HCT116 (cell line): ENCODE data around the gene ANKRD9. TPM values are rescaled to one million over a fixed set of nuclear protein-coding genes. Genes with fewer than 3 reads are reported as not detected.

Experiments used
- ATAC-seq: fragments of 200-7000 bp; cut with Tn5 transposase; 2 replicates; pipeline ENCODE4 v1.9.1; 2020; ENCODE audit warnings: mild to moderate bottlenecking, moderate library complexity
- BruUV-seq: library from RNA; stranded (reverse); fragments of 400-500 nt; replicated peaks from 2 replicates; lab custom pipeline; 2021; lab: Mats Ljungman, UMichigan
- CTCF ChIA-PET: fragments of 300-600 bp; sonication (Branson Sonifier 250); formaldehyde crosslinking; loops from one replicate; lab custom pipeline; 2021; ENCODE audit warnings: antibody characterized with exemption; lab: Charles Lee
- POLR2A ChIA-PET: fragments of 300-600, 350-600 bp; sonication (Branson Sonifier 250); formaldehyde crosslinking; loops from one replicate; lab custom pipeline; 2021; ENCODE audit warnings: antibody characterized with exemption; lab: Charles Lee
- RAD21 ChIA-PET, 2 experiments: fragments of 300-600 bp; sonication (Branson Sonifier 250); formaldehyde crosslinking; loops; one replicate each; lab custom pipeline; 2023; ENCODE audit warnings: low total read pairs in 2 of 2; ENCODE audit not compliant: uncharacterized antibody in 2 of 2, unreplicated experiment in 2 of 2, low non-redundant PET in 1 of 2; lab: Charles Lee
- DNase-seq: peaks from one replicate; pipeline ENCODE4 v3.0.0-alpha.2; 2010; ENCODE audit warnings: low read depth, low spot score
- H2AFZ ChIP-seq: fragments of 200-600 bp; shearing (Covaris generic), sonication (generic); 2 replicates; pipeline ENCODE4 v1.6.1; 2017; ENCODE audit warnings: low read depth, mixed run types, mixed read lengths, antibody characterized with exemption, low read length; ENCODE audit not compliant: poor library complexity, severe bottlenecking
- H3K27ac ChIP-seq: 2 replicates; pipeline ENCODE4 v1.5.1; 2012; ENCODE audit warnings: low read depth, low read length
- H3K27me3 ChIP-seq: fragments of 200-600 bp; sonication (generic); 2 replicates; pipeline ENCODE4 v1.6.1; 2016; ENCODE audit warnings: mixed run types, low read length, mixed read lengths; ENCODE audit not compliant: insufficient read depth
- H3K36me3 ChIP-seq, 2 experiments: fragments of 200-500 bp in 1 of 2; fragments of 200-600 bp in 1 of 2; sonication (Bioruptor generic) in 1 of 2; sonication (generic) in 1 of 2; 2 replicates each; pipeline versions ENCODE4 v1.5.1 to v1.6.1; 2014 to 2016; ENCODE audit warnings: low read length in 2 of 2, inconsistent platforms in 1 of 2, mixed read lengths in 1 of 2, mixed run types in 1 of 2; ENCODE audit not compliant: insufficient read depth in 2 of 2, control insufficient read depth in 1 of 2
- H3K4me1 ChIP-seq, 2 experiments: fragments of 200-600 bp in 1 of 2; sonication (generic) in 1 of 2; 2 replicates each; pipeline versions ENCODE4 v1.5.1 to v1.6.1; 2012 to 2017; ENCODE audit warnings: low read length in 2 of 2, inconsistent platforms in 1 of 2, mild to moderate bottlenecking in 1 of 2, mixed read lengths in 1 of 2, mixed run types in 1 of 2, moderate library complexity in 1 of 2; ENCODE audit not compliant: insufficient read depth in 2 of 2, control insufficient read depth in 1 of 2
- H3K4me2 ChIP-seq: fragments of 200-600 bp; sonication (generic); 2 replicates; pipeline ENCODE4 v1.6.1; 2017; ENCODE audit warnings: mixed run types, low read length, mixed read lengths
- H3K4me3 ChIP-seq, 2 experiments: fragments of 200-600 bp in 1 of 2; sonication (generic) in 1 of 2; replicated peaks in 1 of 2; 2 replicates each; pipeline ENCODE4 v1.5.1; 2011 to 2016; ENCODE audit warnings: low read length in 2 of 2, control low read depth in 1 of 2, low read depth in 1 of 2, mild to moderate bottlenecking in 1 of 2, mixed read lengths in 1 of 2, mixed run types in 1 of 2
- H3K79me2 ChIP-seq: fragments of 200-600 bp; sonication (generic); 2 replicates; pipeline ENCODE4 v1.6.1; 2017; ENCODE audit warnings: mild to moderate bottlenecking, mixed run types, low read length, moderate library complexity, mixed read lengths; ENCODE audit not compliant: insufficient read depth
- H3K9ac ChIP-seq: fragments of 200-600 bp; sonication (generic); 2 replicates; pipeline ENCODE4 v1.6.1; 2016; ENCODE audit warnings: low read length, mixed read lengths
- H3K9me2 ChIP-seq: fragments of 200-600 bp; sonication (generic), shearing (Covaris generic); 2 replicates; pipeline ENCODE4 v1.6.1; 2017; ENCODE audit warnings: mixed run types, mild to moderate bottlenecking, moderate library complexity; ENCODE audit not compliant: insufficient read depth
- H3K9me3 ChIP-seq, 2 experiments: fragments of 200-500 bp in 1 of 2; fragments of 200-600 bp in 1 of 2; sonication (Bioruptor generic) in 1 of 2; sonication (generic) in 1 of 2; 2 replicates each; pipeline ENCODE4 v1.6.1; 2014 to 2017; ENCODE audit warnings: low read length in 2 of 2, mixed read lengths in 2 of 2, inconsistent platforms in 1 of 2, low read depth in 1 of 2, mild to moderate bottlenecking in 1 of 2, mixed run types in 1 of 2, moderate library complexity in 1 of 2; ENCODE audit not compliant: control insufficient read depth in 1 of 2, insufficient read depth in 1 of 2
- H4K20me1 ChIP-seq: fragments of 200-600 bp; sonication (generic), shearing (Covaris generic); 2 replicates; pipeline ENCODE4 v1.6.1; 2017; ENCODE audit warnings: mixed run types, mild to moderate bottlenecking, moderate library complexity; ENCODE audit not compliant: insufficient read depth
- ATF3 ChIP-seq: IDR thresholded peaks from 2 replicates; pipeline ENCODE4 v1.6.1; 2012
- EGR1 ChIP-seq: IDR thresholded peaks from 2 replicates; pipeline ENCODE4 v1.6.1; 2012; ENCODE audit warnings: low read depth
- ELF1 ChIP-seq: IDR thresholded peaks from 2 replicates; pipeline ENCODE4 v1.6.1; 2012; ENCODE audit warnings: low read depth, borderline replicate concordance
- JUND ChIP-seq: IDR thresholded peaks from 2 replicates; pipeline ENCODE4 v1.6.1; 2012
- POLR2A ChIP-seq: IDR thresholded peaks from 2 replicates; pipeline ENCODE4 v1.7.0; 2011; ENCODE audit warnings: borderline replicate concordance; ENCODE audit not compliant: insufficient read depth, insufficient read length; ENCODE audit errors: extremely low read depth
- POLR2AphosphoS5 ChIP-seq: IDR thresholded peaks from 2 replicates; pipeline ENCODE4 v1.6.1; 2011; ENCODE audit warnings: mild to moderate bottlenecking, low read depth, low read length, moderate library complexity
- RAD21 ChIP-seq: IDR thresholded peaks from 2 replicates; pipeline ENCODE4 v1.6.1; 2012; ENCODE audit warnings: low read depth, mild to moderate bottlenecking
- REST ChIP-seq: IDR thresholded peaks from 2 replicates; pipeline ENCODE4 v1.6.1; 2012; ENCODE audit warnings: low read depth
- SIN3A ChIP-seq: IDR thresholded peaks from 2 replicates; pipeline ENCODE4 v1.6.1; 2012; ENCODE audit warnings: low read depth
- SP1 ChIP-seq: IDR thresholded peaks from 2 replicates; pipeline ENCODE4 v1.6.1; 2012; ENCODE audit warnings: low read depth
- ZBTB33 ChIP-seq: IDR thresholded peaks from 2 replicates; pipeline ENCODE4 v1.6.1; 2011; ENCODE audit warnings: mild to moderate bottlenecking, low read length, moderate library complexity; ENCODE audit not compliant: insufficient replicate concordance; ENCODE audit errors: extremely low read depth
- ZFX ChIP-seq: fragments of 450-650 bp; IDR thresholded peaks from 2 replicates; pipeline ENCODE4 v1.6.1; 2017
- ZNF274 ChIP-seq: fragments of 200-500 bp; sonication (Bioruptor generic); IDR thresholded peaks from 2 replicates; pipeline ENCODE4 v1.6.1; 2014; ENCODE audit warnings: mild to moderate bottlenecking, low read depth, low read length, inconsistent platforms
- intact Hi-C: fragments of 100-400 bp; cut with micrococcal nuclease; formaldehyde crosslinking; loops from 2 replicates; pipeline ENCODE4 v1.10.0; 2022
- total RNA-seq: library from RNA; stranded (reverse); gene quantifications from one replicate; pipeline ENCODE4 v1.2.1, GENCODE V29; 2021; ENCODE audit not compliant: unreplicated experiment

The ANKRD9 gene
- total RNA-seq, 1 experiment from 2014 or later = 29.0 TPM

GRCh38 chr14:102556098-102556677 lies 46.6 kb upstream of the ANKRD9 start (continued):
- TF ChIP-seq POLR2AphosphoS5 (no peak), ATF3 (no peak), JUND (no peak), RAD21 (no peak), ZFX (no peak), EGR1 (no peak)

GRCh38 chr14:102554821-102555819 lies 45.5 kb upstream of the ANKRD9 start:
- no peak overlapping the region for H3K27ac ChIP-seq
- intact Hi-C loops = no loop called here

More at GRCh38 chr14:102554821-102555819, 45.5 kb upstream of the ANKRD9 start:
- Histone ChIP-seq H3K36me3 (no peaks in the 10 kb centered on the region), H3K4me3 (no peak overlapping the region), H4K20me1 (no peaks in the 10 kb centered on the region), H3K4me2 (no peak overlapping the region), H3K4me1 (peaks cover 12 to 39% of the 10 kb centered on the region in 2 experiments), H3K9me3 (no peaks in the 10 kb centered on the region), H3K27me3 (no peaks in the 10 kb centered on the region), H3K9me2 (no peaks in the 10 kb centered on the region), H3K9ac (no peak overlapping the region), H2AFZ (no peak overlapping the region), H3K79me2 (peaks cover 23% of the 10 kb centered on the region)
- BruUV-seq = no TSS peak
- ChIA-PET POLR2A (no interaction called here), RAD21 (no interaction called here), CTCF (no interaction called here)
- no peak for ATAC-seq
- TF ChIP-seq SP1 = no peak
- no peak for TF ChIP-seq REST
- no peak for TF ChIP-seq ATF3
- TF ChIP-seq ZBTB33 = no peak
- no peak for TF ChIP-seq SIN3A
- no peak for TF ChIP-seq POLR2A
- TF ChIP-seq RAD21 = no peak
- no peak for TF ChIP-seq ZFX
- TF ChIP-seq ZNF274 = no peak
- TF ChIP-seq POLR2AphosphoS5 = no peak
- TF ChIP-seq ELF1 = no peak
- no peak for DNase-seq
